Stimulated activated CD4-positive, alpha-beta T cell treated with anti-CD3 and anti-CD28 coated beads, Interleukin-2, amount 100 ng/mL, for 24 hours (primary cell): ENCODE data around the gene GDPD3.
"Not testable (repeated sequence)": the region's sequence is repeated elsewhere in the genome, so short reads cannot be mapped to it uniquely, and the experiment has no call there.

Source experiments
- DNase-seq, 2 donors: peaks; one replicate each; pipeline ENCODE4 v3.0.0-alpha.2; 2020

Gene GDPD3

GRCh38 chr16:30122604-30123160 is 9.3 kb upstream of the GDPD3 start:
- peak in 1 of 2 donors; percentile 15 for DNase-seq

GRCh38 chr16:30121741-30122571 is 8.6 kb upstream of the GDPD3 start:
- no peak for DNase-seq

- DNase-seq = no peak
Observed at GRCh38 chr16:30120340-30121105, 7.2 kb upstream of the GDPD3 start.

GRCh38 chr16:30119428-30119827 is 6.1 kb upstream of the GDPD3 start:
- no peak for DNase-seq

- no peak for DNase-seq
Observed at GRCh38 chr16:30117768-30118167, 4.4 kb upstream of the GDPD3 start.

- DNase-seq = no peak
Observed at GRCh38 chr16:30116291-30117207, 3.2 kb upstream of the GDPD3 start.

GRCh38 chr16:30115238-30115637 is 1.9 kb upstream of the GDPD3 start:
- no peak for DNase-seq

GRCh38 chr16:30114833-30115232 is 1.5 kb upstream of the GDPD3 start:
- not testable (repeated sequence) for DNase-seq

- DNase-seq = no peak
Observed at GRCh38 chr16:30114411-30114810, 1.1 kb upstream of the GDPD3 start.

- DNase-seq = no peak
Observed at GRCh38 chr16:30113711-30114333, 485 bp upstream of the GDPD3 start.

GRCh38 chr16:30112197-30113030 is 923 bp downstream of the GDPD3 start:
- DNase-seq = peak; percentile 80 to 82

GRCh38 chr16:30110661-30111060 is 2.7 kb downstream of the GDPD3 start:
- no peak for DNase-seq

- no peak for DNase-seq
Observed at GRCh38 chr16:30108059-30108850, 5.1 kb downstream of the GDPD3 start.

- no peak for DNase-seq
Observed at GRCh38 chr16:30104492-30104891, 8.8 kb downstream of the GDPD3 start.

GRCh38 chr16:30104090-30104489 is 9.2 kb downstream of the GDPD3 start:
- no peak for DNase-seq

GRCh38 chr16:30096862-30097563 is 16.3 kb downstream of the GDPD3 start:
- DNase-seq = no peak

GRCh38 chr16:30096105-30096861 is 17.1 kb downstream of the GDPD3 start, which contains the start of gene YPEL3:
TSS of gene YPEL3 (minus strand) at chr16:30096213. CDS start at chr16:30095482, 731 bp downstream.
- peak; percentile 88 to 90 for DNase-seq

- no peak for DNase-seq
Observed at GRCh38 chr16:30095166-30096078, 17.9 kb downstream of the GDPD3 start.
